Body of pancreas (tissue), 4 donors: ENCODE data around the gene OR4F15. TPM values are rescaled to one million over a fixed set of nuclear protein-coding genes. Genes with fewer than 3 reads are reported as not detected.

Experiments
- ATAC-seq: fragments of 150-250 bp; one replicate; pipeline ENCODE4 v1.9.1; 2016
- DNase-seq, 4 donors: peaks; one replicate each; pipeline ENCODE4 v3.0.0-alpha.2; 2019
- H3K27ac ChIP-seq, 4 donors: fragments of 200-600 bp; sonication (generic); 1 replicate in 3 of 4; 2 replicates in 1 of 4; pipeline versions ENCODE4 v1.5.1 to v1.6.1; 2016 to 2019; ENCODE audit warnings: mild to moderate bottlenecking in 1 of 4, mixed read lengths in 1 of 4, moderate library complexity in 1 of 4
- H3K27me3 ChIP-seq, 2 donors: fragments of 200-600 bp; sonication (generic); one replicate each; pipeline ENCODE4 v1.6.0; 2016; ENCODE audit warnings: mild to moderate bottlenecking in 1 of 2
- H3K36me3 ChIP-seq, 2 donors: fragments of 200-600 bp; sonication (generic); replicated peaks in 1 of 2; 2 replicates each; pipeline ENCODE4 v1.5.1; 2016; ENCODE audit warnings: low read depth in 2 of 2; ENCODE audit not compliant: insufficient read depth in 1 of 2
- H3K4me1 ChIP-seq: fragments of 200-600 bp; sonication (generic); one replicate; pipeline ENCODE4 v1.6.0; 2016
- H3K4me3 ChIP-seq, 2 donors: fragments of 200-600 bp; sonication (generic); 1 replicate in 1 of 2; 2 replicates in 1 of 2; pipeline ENCODE4 v1.5.1; 2016 to 2019
- H3K9me3 ChIP-seq, 3 donors: fragments of 200-600 bp; sonication (generic); 1 replicate in 2 of 3; 2 replicates in 1 of 3; pipeline ENCODE4 v1.5.1; 2016
- CTCF ChIP-seq, 7 experiments: fragments of 450-650 bp in 4 of 7; fragments of 200-600 bp in 3 of 7; sonication (generic) in 3 of 7; IDR thresholded peaks; one replicate each; pipeline ENCODE4 v1.5.1; 2016 to 2019; ENCODE audit warnings: antibody characterized with exemption in 7 of 7
- POLR2A ChIP-seq, 3 donors: fragments of 450-650 bp; IDR thresholded peaks; one replicate each; pipeline ENCODE4 v1.6.1; 2016; ENCODE audit warnings: antibody characterized with exemption in 3 of 3, mild to moderate bottlenecking in 2 of 3
- WGBS, 2 donors: methylation state at CpG; one replicate each; pipeline ENCODE4 v1.1.5; 2017; 5-methylcytosine and 5-hydroxymethylcytosine counted together
- intact Hi-C: fragments of 100-400 bp; cut with DNase I; formaldehyde crosslinking; loops from one replicate; pipeline ENCODE4 v1.15.1; 2023
- total RNA-seq, 2 donors: library from RNA; depleted of rRNA; stranded (reverse); fragments of >200 nt; gene quantifications; one replicate each; pipeline ENCODE4 v1.1.0, GENCODE V29; 2016

OR4F15 gene
- total RNA-seq, 2 donors from 2014 or later = not detected

DNA sequence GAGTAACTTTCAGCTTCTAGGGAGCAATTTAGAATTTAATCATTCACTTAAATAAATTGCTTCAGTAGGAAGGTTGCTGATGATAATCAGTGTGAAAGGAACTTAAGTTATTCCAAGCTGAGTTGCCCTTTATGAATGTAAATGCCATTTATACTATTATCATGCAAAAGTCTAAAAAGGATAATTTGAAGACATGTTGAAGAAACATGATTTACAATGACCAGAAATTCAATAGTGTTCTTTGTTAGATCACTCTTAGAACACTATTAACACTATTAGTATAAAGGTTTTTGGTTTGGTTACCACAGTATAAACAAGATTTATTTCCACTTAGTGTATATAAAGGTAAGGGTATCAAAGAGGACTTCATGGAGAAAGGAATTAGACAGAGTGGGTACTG lies 7.1 kb upstream of the OR4F15 start:
- ATAC-seq (no peak), DNase-seq (no peak)
- no peak for TF ChIP-seq POLR2A (IDR thresholded peaks at IDR 0.05)
- TF ChIP-seq CTCF (IDR thresholded peaks at IDR 0.05) = no peak
- no peaks in the 10 kb centered on the region for H3K27me3 ChIP-seq
- no peak overlapping the region for H3K4me3 ChIP-seq
- no peaks in the 10 kb centered on the region for H3K4me1 ChIP-seq
- no peak overlapping the region for H3K27ac ChIP-seq
- no peaks in the 10 kb centered on the region for H3K36me3 ChIP-seq
- intact Hi-C loops = no loop called here
- no peaks in the 10 kb centered on the region for H3K9me3 ChIP-seq

DNA sequence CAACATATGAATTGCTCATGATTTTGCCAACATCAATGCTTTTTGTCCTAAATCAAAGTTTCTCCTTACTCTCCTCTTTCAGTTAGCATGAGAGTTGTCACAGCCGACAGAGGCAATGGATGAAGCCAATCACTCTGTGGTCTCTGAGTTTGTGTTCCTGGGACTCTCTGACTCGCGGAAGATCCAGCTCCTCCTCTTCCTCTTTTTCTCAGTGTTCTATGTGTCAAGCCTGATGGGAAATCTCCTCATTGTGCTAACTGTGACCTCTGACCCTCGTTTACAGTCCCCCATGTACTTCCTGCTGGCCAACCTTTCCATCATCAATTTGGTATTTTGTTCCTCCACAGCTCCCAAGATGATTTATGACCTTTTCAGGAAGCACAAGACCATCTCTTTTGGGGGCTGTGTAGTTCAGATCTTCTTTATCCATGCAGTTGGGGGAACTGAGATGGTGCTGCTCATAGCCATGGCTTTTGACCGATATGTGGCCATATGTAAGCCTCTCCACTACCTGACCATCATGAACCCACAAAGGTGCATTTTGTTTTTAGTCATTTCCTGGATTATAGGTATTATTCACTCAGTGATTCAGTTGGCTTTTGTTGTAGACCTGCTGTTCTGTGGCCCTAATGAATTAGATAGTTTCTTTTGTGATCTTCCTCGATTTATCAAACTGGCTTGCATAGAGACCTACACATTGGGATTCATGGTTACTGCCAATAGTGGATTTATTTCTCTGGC lies 6.2 kb upstream of the OR4F15 start:
- 66 to 71% methylated on average over 6 of the region's 6 CpGs for WGBS, 2 donors
- ATAC-seq = no peak
- H3K27me3 ChIP-seq = no peaks in the 10 kb centered on the region
- TF ChIP-seq POLR2A (IDR thresholded peaks at IDR 0.05) (no peak), CTCF (IDR thresholded peaks at IDR 0.05) (no peak)
- no peaks in the 10 kb centered on the region for H3K4me1 ChIP-seq
- no peaks in the 10 kb centered on the region for H3K9me3 ChIP-seq
- no peak for DNase-seq
- intact Hi-C loops = no loop called here
- no peak overlapping the region for H3K4me3 ChIP-seq
- H3K36me3 ChIP-seq = no peaks in the 10 kb centered on the region
- no peak overlapping the region for H3K27ac ChIP-seq

DNA sequence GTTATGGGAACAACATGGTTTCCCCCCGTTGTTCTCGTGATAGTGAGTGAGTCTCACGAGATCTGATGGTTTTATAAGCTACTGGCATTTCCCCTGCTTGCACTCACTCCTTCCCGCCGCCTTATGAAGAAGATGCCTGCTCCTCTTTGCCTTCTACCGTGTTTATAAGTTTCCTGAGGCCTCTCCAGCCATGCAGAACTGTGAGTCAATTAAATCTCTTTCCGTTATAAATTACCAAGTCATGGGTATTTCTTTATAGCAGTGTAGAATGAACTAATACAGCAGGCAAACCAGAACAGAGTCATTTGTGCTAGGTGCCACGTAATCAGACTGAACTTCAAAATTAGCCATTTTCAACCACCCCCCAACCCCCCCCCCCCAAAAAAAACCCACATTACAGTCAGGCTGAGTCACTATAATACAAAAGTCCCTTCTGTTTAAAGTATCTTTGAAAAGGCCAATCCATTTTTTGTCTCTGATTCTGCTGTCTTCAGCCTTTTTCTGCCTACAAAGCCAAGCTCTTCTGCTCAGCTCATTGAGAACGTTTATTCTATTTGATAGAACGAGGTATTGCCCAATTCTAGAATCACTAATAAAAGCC lies 4.6 kb upstream of the OR4F15 start:
- 63 to 69% methylated on average over 10 of the region's 10 CpGs for WGBS, 2 donors
- H3K4me1 ChIP-seq = no peaks in the 10 kb centered on the region
- no peak overlapping the region for H3K27ac ChIP-seq
- no peaks in the 10 kb centered on the region for H3K27me3 ChIP-seq
- no peak for ATAC-seq
- H3K4me3 ChIP-seq = no peak overlapping the region
- no peaks in the 10 kb centered on the region for H3K9me3 ChIP-seq
- intact Hi-C loops = no loop called here
- no peak for DNase-seq
- TF ChIP-seq POLR2A (IDR thresholded peaks at IDR 0.05) (no peak), CTCF (IDR thresholded peaks at IDR 0.05) (no peak)
- H3K36me3 ChIP-seq = no peaks in the 10 kb centered on the region

- intact Hi-C loops = no loop called here
- TF ChIP-seq CTCF (IDR thresholded peaks at IDR 0.05) = no peak
- no peak for TF ChIP-seq POLR2A (IDR thresholded peaks at IDR 0.05)
- Histone ChIP-seq H3K4me3 (no peak overlapping the region), H3K9me3 (no peaks in the 10 kb centered on the region), H3K27me3 (no peaks in the 10 kb centered on the region), H3K36me3 (no peaks in the 10 kb centered on the region), H3K27ac (no peak overlapping the region), H3K4me1 (no peaks in the 10 kb centered on the region)
- WGBS, 2 donors = 63 to 69% methylated on average over 2 of the region's 2 CpGs
- no peak for DNase-seq
- ATAC-seq = no peak
These were observed 3.8 kb upstream of the OR4F15 start for GRCh38 chr15:101808201-101808600.

GRCh38 chr15:101810456-101810855 lies 1.5 kb upstream of the OR4F15 start:
- intact Hi-C loops = no loop called here
- no peaks in the 10 kb centered on the region for H3K36me3 ChIP-seq
- ATAC-seq = no peak
- H3K27me3 ChIP-seq = no peaks in the 10 kb centered on the region
- H3K27ac ChIP-seq = no peak overlapping the region
- WGBS, 2 donors = 65 to 80% methylated on average over 1 of the region's 1 CpG
- TF ChIP-seq CTCF (IDR thresholded peaks at IDR 0.05) = no peak
- no peak for TF ChIP-seq POLR2A (IDR thresholded peaks at IDR 0.05)
- no peaks in the 10 kb centered on the region for H3K4me1 ChIP-seq
- no peaks in the 10 kb centered on the region for H3K9me3 ChIP-seq
- DNase-seq = no peak
- H3K4me3 ChIP-seq = no peak overlapping the region
